Neural progenitor cell (in vitro differentiated cells): ENCODE measurements around the gene EPHB3. TPM values are rescaled to one million over a fixed set of nuclear protein-coding genes. Genes with fewer than 3 reads are reported as not detected.

Source experiments
- DNase-seq: peaks from one replicate; pipeline ENCODE4 v3.0.0-alpha.2; 2016; ENCODE audit warnings: low spot score
- H2AFZ ChIP-seq: fragments of 200-600 bp; sonication (generic); replicated peaks from 2 replicates; pipeline ENCODE4 v1.6.1; 2016; ENCODE audit warnings: antibody characterized with exemption
- H3F3A ChIP-seq: fragments of 200-600 bp; sonication (generic); 2 replicates; pipeline ENCODE4 v1.6.1; 2016; ENCODE audit warnings: antibody characterized with exemption, low read depth
- H3K27ac ChIP-seq: fragments of 200-600 bp; sonication (generic); 2 replicates; pipeline ENCODE4 v1.5.1; 2016; ENCODE audit warnings: mild to moderate bottlenecking
- H3K27me3 ChIP-seq: fragments of 200-600 bp; sonication (generic); 2 replicates; pipeline ENCODE4 v1.6.1; 2016; ENCODE audit warnings: mild to moderate bottlenecking, moderate library complexity
- H3K36me3 ChIP-seq: fragments of 200-600 bp; sonication (generic); 2 replicates; pipeline ENCODE4 v1.5.1; 2016
- H3K4me1 ChIP-seq: fragments of 200-600 bp; sonication (generic); 2 replicates; pipeline ENCODE4 v1.6.1; 2016; ENCODE audit warnings: mixed run types
- H3K4me2 ChIP-seq: fragments of 200-600 bp; sonication (generic); 2 replicates; pipeline ENCODE4 v1.6.1; 2016
- H3K4me3 ChIP-seq: fragments of 200-600 bp; sonication (generic); 2 replicates; pipeline ENCODE4 v1.5.1; 2016
- H3K79me2 ChIP-seq: fragments of 200-600 bp; sonication (generic); 2 replicates; pipeline ENCODE4 v1.6.1; 2016; ENCODE audit warnings: low read depth
- H3K9ac ChIP-seq: fragments of 200-600 bp; sonication (generic); 2 replicates; pipeline ENCODE4 v1.6.1; 2016
- H3K9me3 ChIP-seq: fragments of 200-600 bp; sonication (generic); 2 replicates; pipeline ENCODE4 v1.5.1; 2016; ENCODE audit warnings: low read depth
- H4K20me1 ChIP-seq: fragments of 200-600 bp; sonication (generic); 2 replicates; pipeline ENCODE4 v1.6.1; 2016; ENCODE audit warnings: low read depth
- H3K27ac Mint-ChIP-seq: 3 replicates; pipeline ENCODE4 v1.8.0; 2021; ENCODE audit warnings: mixed read lengths
- H3K27me3 Mint-ChIP-seq: 2 replicates; pipeline ENCODE4 v1.8.0; 2022; ENCODE audit warnings: low read depth, mild to moderate bottlenecking, inconsistent platforms, moderate library complexity, mixed read lengths; ENCODE audit not compliant: insufficient read depth
- H3K36me3 Mint-ChIP-seq: 3 replicates; pipeline ENCODE4 v1.8.0; 2021; ENCODE audit warnings: mixed read lengths
- H3K4me1 Mint-ChIP-seq: 3 replicates; pipeline ENCODE4 v1.8.0; 2021; ENCODE audit warnings: mixed read lengths
- H3K4me3 Mint-ChIP-seq: 3 replicates; pipeline ENCODE4 v1.8.0; 2021; ENCODE audit warnings: mild to moderate bottlenecking, moderate library complexity, mixed read lengths
- H3K9me3 Mint-ChIP-seq: 3 replicates; pipeline ENCODE4 v1.8.0; 2020; ENCODE audit warnings: mixed read lengths
- CTCF ChIP-seq: fragments of 200-600 bp; sonication (generic); IDR thresholded peaks from 2 replicates; pipeline ENCODE4 v1.5.1; 2017; ENCODE audit warnings: antibody characterized with exemption, mild to moderate bottlenecking
- EZH2 ChIP-seq: fragments of 200-600 bp; sonication (generic); IDR thresholded peaks from 2 replicates; pipeline ENCODE4 v1.6.1; 2017; ENCODE audit warnings: antibody characterized with exemption, mild to moderate bottlenecking, moderate library complexity
- EZH2phosphoT487 ChIP-seq: fragments of 200-600 bp; sonication (generic); IDR thresholded peaks from 2 replicates; pipeline ENCODE4 v1.6.1; 2017; ENCODE audit warnings: antibody characterized with exemption
- total RNA-seq: library from RNA; depleted of rRNA; stranded (reverse); fragments of >200 nt; gene quantifications from 2 replicates; pipeline ENCODE4 v1.2.3, GENCODE V29; 2015; ENCODE audit warnings: low replicate concordance

EPHB3 gene
- total RNA-seq, 1 donor from 2014 or later: 2.3 TPM

- peaks cover 31% of the 10 kb centered on the region for H3F3A ChIP-seq
- peaks cover 26% of the 10 kb centered on the region for H3K27me3 Mint-ChIP-seq
- no peaks in the 10 kb centered on the region for H3K36me3 ChIP-seq
- peak overlapping the region; percentile 48 for H3K4me3 Mint-ChIP-seq
- H3K9ac ChIP-seq: no peak overlapping the region
- H3K9me3 Mint-ChIP-seq: no peaks in the 10 kb centered on the region
- H2AFZ ChIP-seq: no peak overlapping the region
- no peaks in the 10 kb centered on the region for H3K9me3 ChIP-seq
- peaks cover 21% of the 10 kb centered on the region for H4K20me1 ChIP-seq
- peaks cover 64% of the 10 kb centered on the region for H3K27me3 ChIP-seq
- no peak for TF ChIP-seq EZH2phosphoT487
- TF ChIP-seq CTCF: no peak
- TF ChIP-seq EZH2: no peak
- peaks cover 44% of the 10 kb centered on the region for H3K4me1 ChIP-seq
- DNase-seq: no peak
- H3K27ac Mint-ChIP-seq: no peak overlapping the region
- H3K4me3 ChIP-seq: no peak overlapping the region
- H3K4me1 Mint-ChIP-seq: peaks cover 31% of the 10 kb centered on the region
- peak overlapping the region; percentile 64 for H3K4me2 ChIP-seq
- no peak overlapping the region for H3K27ac ChIP-seq
- no peaks in the 10 kb centered on the region for H3K79me2 ChIP-seq
- H3K36me3 Mint-ChIP-seq: no peaks in the 10 kb centered on the region
Measured at GRCh38 chr3:184559336-184559735, 2.2 kb upstream of the EPHB3 start.

GRCh38 chr3:184560531-184560930, 1.1 kb upstream of the EPHB3 start:
- no peak overlapping the region for H3K27ac ChIP-seq
- Mint-ChIP-seq H3K9me3 (no peaks in the 10 kb centered on the region), H3K4me3 (peak overlapping the region; percentile 92), H3K27me3 (peaks cover 30% of the 10 kb centered on the region), H3K27ac (no peak overlapping the region), H3K4me1 (peaks cover 43% of the 10 kb centered on the region), H3K36me3 (no peaks in the 10 kb centered on the region)
- H3K36me3 ChIP-seq: no peaks in the 10 kb centered on the region
- no peaks in the 10 kb centered on the region for H3K79me2 ChIP-seq
- H2AFZ ChIP-seq: no peak overlapping the region
- no peak overlapping the region for H3K4me3 ChIP-seq
- TF ChIP-seq EZH2phosphoT487: no peak
- no peak for TF ChIP-seq EZH2
- TF ChIP-seq CTCF: no peak
- H3K9me3 ChIP-seq: no peaks in the 10 kb centered on the region
- peaks cover 56% of the 10 kb centered on the region for H3K4me1 ChIP-seq
- H3F3A ChIP-seq: peaks cover 33% of the 10 kb centered on the region
- peaks cover 76% of the 10 kb centered on the region for H3K27me3 ChIP-seq
- no peak for DNase-seq
- no peak overlapping the region for H3K9ac ChIP-seq
- peaks cover 33% of the 10 kb centered on the region for H4K20me1 ChIP-seq
- peak overlapping the region; percentile 74 for H3K4me2 ChIP-seq

- Mint-ChIP-seq H3K27me3 (peaks cover 29% of the 10 kb centered on the region), H3K36me3 (no peaks in the 10 kb centered on the region), H3K4me3 (peak overlapping the region; percentile 92), H3K27ac (no peak overlapping the region), H3K9me3 (no peaks in the 10 kb centered on the region), H3K4me1 (peaks cover 54% of the 10 kb centered on the region)
- no peaks in the 10 kb centered on the region for H3K9me3 ChIP-seq
- no peak overlapping the region for H3K9ac ChIP-seq
- no peaks in the 10 kb centered on the region for H3K79me2 ChIP-seq
- H3K4me2 ChIP-seq: peak overlapping the region; percentile 94
- peak; percentile 56 for DNase-seq
- H3F3A ChIP-seq: peaks cover 33% of the 10 kb centered on the region
- H3K4me3 ChIP-seq: peak overlapping the region; percentile 61
- peaks cover 89% of the 10 kb centered on the region for H3K27me3 ChIP-seq
- H3K27ac ChIP-seq: no peak overlapping the region
- no peak overlapping the region for H2AFZ ChIP-seq
- no peaks in the 10 kb centered on the region for H3K36me3 ChIP-seq
- TF ChIP-seq CTCF (no peak), EZH2 (peak; percentile 95), EZH2phosphoT487 (peak; percentile 94)
- peaks cover 42% of the 10 kb centered on the region for H4K20me1 ChIP-seq
- peaks cover 59% of the 10 kb centered on the region for H3K4me1 ChIP-seq
Measured at GRCh38 chr3:184561913-184562877, 610 bp downstream of the EPHB3 start.
